ENCODE measurements around the gene DTNB.

DNA sequence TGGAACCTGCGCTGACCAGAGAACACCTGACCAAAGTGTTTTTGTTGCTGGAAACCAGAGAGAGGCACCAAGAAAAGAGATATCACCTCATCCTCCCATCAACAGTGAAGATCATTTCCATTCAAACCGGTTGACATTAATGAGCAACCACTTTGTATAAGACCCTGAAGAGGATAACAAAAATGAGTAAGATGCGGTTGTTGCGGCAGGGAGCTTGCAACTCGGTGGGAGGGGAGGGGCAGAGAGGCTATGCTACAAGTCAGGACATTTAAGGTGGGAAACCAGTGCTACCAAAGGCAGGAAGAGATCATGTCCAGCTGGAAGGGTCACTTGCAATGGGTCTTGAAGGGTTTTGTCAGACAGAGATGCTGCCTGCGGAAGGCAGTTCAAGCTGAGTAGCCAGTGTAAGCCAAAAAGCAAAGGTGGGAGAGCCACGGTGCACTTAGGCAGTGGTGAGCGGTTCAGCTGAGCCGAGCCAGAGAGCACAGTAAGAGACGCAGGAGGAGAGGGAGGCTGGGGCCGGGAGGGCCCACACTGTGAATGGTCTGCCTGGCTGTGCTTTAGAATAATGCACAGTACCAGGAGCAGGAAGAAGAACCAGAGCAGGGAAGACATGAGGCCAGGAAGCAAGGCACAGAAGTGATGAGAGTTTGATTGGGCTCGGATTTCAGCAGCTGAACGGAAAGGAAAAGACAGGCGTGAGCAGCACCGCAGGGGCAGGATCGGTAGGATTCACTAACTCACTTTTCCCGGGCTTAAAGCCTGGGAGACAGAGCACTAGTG lies 24.4 kb upstream of the DTNB start:
- no peak for TF ChIP-seq CEBPB (IDR thresholded peaks at IDR 0.05; ENCODE audit: low read depth, low read length)
- no peak for TF ChIP-seq POLR2A (IDR thresholded peaks at IDR 0.05; ENCODE audit: low read depth, low read length)
- TF ChIP-seq, protein P1, sequence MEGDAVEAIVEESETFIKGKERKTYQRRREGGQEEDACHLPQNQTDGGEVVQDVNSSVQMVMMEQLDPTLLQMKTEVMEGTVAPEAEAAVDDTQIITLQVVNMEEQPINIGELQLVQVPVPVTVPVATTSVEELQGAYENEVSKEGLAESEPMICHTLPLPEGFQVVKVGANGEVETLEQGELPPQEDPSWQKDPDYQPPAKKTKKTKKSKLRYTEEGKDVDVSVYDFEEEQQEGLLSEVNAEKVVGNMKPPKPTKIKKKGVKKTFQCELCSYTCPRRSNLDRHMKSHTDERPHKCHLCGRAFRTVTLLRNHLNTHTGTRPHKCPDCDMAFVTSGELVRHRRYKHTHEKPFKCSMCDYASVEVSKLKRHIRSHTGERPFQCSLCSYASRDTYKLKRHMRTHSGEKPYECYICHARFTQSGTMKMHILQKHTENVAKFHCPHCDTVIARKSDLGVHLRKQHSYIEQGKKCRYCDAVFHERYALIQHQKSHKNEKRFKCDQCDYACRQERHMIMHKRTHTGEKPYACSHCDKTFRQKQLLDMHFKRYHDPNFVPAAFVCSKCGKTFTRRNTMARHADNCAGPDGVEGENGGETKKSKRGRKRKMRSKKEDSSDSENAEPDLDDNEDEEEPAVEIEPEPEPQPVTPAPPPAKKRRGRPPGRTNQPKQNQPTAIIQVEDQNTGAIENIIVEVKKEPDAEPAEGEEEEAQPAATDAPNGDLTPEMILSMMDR (conservative IDR thresholded peaks at IDR 0.05; ENCODE audit: low read depth, low read length), result no peak
- no peak for TF ChIP-seq RAD21 (IDR thresholded peaks at IDR 0.05; ENCODE audit: low read length)
- no peak for TF ChIP-seq MAZ (IDR thresholded peaks at IDR 0.05; ENCODE audit: borderline replicate concordance, low read depth, low read length)
- no peak for TF ChIP-seq MAFK (IDR thresholded peaks at IDR 0.05; ENCODE audit: low read depth, low read length)
- no peak for TF ChIP-seq SMC3 (IDR thresholded peaks at IDR 0.05; ENCODE audit: low read depth, low read length)
- TF ChIP-seq RFX5 (IDR thresholded peaks at IDR 0.05; ENCODE audit: low read depth, low read length), result no peak
- TF ChIP-seq, protein P2, sequence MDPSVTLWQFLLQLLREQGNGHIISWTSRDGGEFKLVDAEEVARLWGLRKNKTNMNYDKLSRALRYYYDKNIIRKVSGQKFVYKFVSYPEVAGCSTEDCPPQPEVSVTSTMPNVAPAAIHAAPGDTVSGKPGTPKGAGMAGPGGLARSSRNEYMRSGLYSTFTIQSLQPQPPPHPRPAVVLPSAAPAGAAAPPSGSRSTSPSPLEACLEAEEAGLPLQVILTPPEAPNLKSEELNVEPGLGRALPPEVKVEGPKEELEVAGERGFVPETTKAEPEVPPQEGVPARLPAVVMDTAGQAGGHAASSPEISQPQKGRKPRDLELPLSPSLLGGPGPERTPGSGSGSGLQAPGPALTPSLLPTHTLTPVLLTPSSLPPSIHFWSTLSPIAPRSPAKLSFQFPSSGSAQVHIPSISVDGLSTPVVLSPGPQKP (IDR thresholded peaks at IDR 0.05; ENCODE audit: borderline replicate concordance, low read depth, low read length), result no peak
- TF ChIP-seq FOS (IDR thresholded peaks at IDR 0.05; ENCODE audit: low read depth, low read length), result no peak
- TF ChIP-seq MXI1 (IDR thresholded peaks at IDR 0.05; ENCODE audit: borderline replicate concordance, low read depth, low read length), result no peak
- TF ChIP-seq, protein P3, sequence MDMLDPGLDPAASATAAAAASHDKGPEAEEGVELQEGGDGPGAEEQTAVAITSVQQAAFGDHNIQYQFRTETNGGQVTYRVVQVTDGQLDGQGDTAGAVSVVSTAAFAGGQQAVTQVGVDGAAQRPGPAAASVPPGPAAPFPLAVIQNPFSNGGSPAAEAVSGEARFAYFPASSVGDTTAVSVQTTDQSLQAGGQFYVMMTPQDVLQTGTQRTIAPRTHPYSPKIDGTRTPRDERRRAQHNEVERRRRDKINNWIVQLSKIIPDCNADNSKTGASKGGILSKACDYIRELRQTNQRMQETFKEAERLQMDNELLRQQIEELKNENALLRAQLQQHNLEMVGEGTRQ (IDR thresholded peaks at IDR 0.05; ENCODE audit: low read depth, low read length), result no peak
- no peak for TF ChIP-seq RCOR1 (IDR thresholded peaks at IDR 0.05; ENCODE audit: insufficient replicate concordance, low read length)
- TF ChIP-seq NFE2L2 (IDR thresholded peaks at IDR 0.05; ENCODE audit: low read depth, low read length), result no peak
